SK-N-DZ (cell line): ENCODE data around the gene UBTD1.
"Not testable (repeated sequence)": the region's sequence is repeated elsewhere in the genome, so short reads cannot be mapped to it uniquely, and the experiment has no call there.

Experiments
- DNase-seq: peaks from one replicate; pipeline ENCODE4 v3.0.0-alpha.2; 2015; ENCODE audit warnings: low spot score

The UBTD1 gene

GRCh38 chr10:97514344-97514743 is 15.6 kb downstream of the UBTD1 start:
- no peak for DNase-seq

DNA sequence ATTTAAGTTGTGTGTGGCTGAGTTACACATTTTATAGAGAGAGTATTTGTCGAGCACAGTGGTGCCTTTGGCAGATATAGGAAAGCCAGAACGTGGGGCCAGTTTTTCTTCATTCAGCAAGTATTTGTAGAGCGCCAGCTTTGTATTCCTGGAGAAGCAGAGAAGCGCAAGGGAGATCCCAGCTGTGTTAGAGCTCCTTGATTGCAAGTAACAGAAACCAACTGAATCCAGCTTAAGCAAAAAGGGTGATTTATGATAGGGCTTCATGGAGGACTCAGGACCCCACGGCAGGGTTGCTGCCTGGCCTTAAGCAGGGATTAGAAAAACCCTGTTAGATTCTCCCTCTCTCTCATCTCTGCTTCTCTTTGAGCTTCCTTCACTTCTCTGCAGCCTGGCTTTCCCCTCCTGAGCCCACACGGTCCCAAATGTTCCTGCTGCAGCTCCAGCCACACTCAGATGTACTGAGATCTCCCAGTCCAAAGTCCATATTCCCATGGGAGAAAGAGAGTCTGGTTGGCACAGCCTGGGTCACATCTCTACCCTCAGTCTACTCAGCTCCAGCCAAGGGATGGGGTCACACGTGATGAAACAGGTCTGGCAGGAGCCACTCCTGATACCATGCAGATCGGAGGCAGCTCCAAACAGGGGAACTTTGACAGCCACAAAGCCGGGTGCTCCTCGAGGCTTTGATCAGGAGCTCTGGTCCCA is 16.7 kb downstream of the UBTD1 start:
- DNase-seq: no peak

GRCh38 chr10:97517096-97517750 is 18.5 kb downstream of the UBTD1 start:
- DNase-seq: no peak

- no peak for DNase-seq
Measured at GRCh38 chr10:97517778-97518300, 19.1 kb downstream of the UBTD1 start.

DNA sequence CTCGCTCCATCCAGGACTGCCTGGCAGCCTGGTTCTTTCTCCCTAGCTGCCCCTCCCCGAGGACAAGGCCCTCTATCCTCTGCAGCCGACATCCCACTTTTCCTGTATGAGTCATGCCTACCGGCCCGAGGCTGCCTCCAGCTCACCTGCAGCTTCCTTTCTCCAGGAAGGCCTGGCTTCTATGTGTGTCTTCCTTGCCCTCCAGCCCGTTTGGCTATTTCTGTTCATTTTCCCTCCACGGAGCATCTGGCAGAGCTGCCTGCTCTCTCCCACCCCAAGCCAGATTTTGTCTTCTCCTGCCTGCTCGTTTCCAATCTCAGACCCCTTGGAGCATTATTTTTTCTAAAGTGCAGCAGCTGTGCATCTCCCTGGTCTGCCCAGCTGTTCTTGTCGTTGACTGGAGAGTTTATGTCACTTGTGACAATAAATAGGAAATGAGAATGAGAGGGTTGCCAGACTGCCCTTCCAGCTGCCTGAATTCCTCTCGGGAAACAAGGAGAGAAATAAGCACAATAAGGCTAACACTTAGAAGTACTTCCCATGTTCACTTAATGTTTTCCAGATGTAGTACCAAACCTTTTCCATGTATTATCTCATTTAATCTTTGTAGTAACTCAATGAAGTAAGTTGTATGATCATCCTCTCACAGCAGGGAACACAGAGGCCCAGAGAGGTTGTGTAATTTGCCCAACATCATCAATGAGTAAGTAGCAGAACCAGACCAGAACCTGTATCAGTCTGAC is 19.7 kb downstream of the UBTD1 start:
- DNase-seq: no peak

DNA sequence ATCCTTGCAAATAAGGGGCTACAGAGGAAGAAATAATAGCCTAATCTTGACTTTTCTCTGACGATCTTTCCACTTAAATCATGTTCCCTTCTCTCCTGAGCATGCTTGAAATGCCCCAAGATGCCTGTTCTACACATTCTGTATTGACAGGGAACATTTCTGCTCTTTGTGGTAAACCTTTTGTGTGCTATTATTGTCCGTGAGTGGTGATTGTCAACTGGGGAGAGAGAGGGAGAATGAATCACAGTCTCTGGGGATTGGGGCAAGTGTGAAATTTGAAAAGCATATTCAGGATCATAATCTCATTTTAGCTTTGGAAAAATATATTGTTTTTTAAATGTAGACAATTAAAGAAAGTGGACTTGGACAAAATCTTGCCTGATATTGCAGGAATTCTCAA is 20.6 kb downstream of the UBTD1 start:
- no peak for DNase-seq

DNA sequence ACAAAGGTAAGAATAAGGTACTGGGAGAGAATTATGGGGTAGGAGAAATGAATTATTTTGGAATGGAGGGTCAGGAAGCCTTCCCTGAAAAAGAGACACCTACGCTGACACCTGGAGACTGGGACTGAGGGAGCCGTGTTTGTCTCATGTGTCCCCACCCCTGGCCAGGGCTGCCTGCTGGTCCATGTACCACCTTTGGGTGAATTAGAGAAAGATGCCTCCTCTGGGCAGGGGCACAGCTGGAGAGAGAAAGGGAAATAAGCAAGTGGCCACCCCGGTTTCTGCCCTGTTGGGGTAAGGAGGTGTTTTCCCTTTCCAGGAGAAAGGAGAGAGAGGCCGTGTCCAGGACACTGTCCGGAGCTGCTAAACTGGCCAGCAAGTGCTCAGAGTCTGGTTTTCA is 21.8 kb downstream of the UBTD1 start:
- no peak for DNase-seq

GRCh38 chr10:97520978-97521761 is 22.4 kb downstream of the UBTD1 start:
- DNase-seq: no peak

DNA sequence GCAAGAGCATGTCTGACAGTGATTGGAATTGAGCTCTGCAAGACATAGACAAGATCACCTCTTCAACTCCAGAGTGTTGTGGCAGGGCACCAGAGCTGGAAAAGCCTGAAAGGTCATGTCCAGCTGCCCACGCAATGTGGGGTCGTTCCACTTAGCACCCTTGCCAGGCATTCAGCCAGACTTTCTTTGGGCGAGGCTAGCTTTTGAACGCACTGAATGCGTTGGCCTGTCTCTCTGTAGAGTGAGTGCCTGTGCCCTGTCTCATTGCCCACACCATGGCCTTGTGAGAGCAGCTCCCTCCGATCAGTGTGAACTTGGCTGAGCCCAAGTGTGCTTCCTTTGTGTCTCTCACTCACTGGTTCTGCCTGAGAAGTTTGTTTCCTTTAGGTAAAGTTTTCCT is 23.3 kb downstream of the UBTD1 start:
- no peak for DNase-seq

DNA sequence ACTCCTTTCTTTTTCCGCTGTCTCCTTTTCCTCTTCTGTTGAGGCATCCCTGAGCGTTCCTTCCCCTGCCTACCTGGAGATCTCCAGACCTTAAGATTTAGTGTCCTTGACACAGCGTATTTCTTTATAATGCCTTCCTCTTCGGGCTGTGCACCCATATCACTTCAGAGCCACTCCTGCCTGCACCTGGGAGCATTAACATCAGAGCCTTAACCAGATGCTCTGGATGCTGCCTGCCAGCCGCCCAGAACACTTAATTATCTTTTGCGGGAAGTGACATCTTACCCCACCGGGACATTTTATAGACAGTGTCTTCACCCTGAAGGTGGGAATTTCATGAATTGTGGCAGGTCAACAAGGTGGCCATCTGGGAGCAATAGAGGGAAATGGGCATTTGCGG is 24.2 kb downstream of the UBTD1 start:
- peak; percentile 52 for DNase-seq

- no peak for DNase-seq
Measured at GRCh38 chr10:97525086-97525485, 26.4 kb downstream of the UBTD1 start.

DNA sequence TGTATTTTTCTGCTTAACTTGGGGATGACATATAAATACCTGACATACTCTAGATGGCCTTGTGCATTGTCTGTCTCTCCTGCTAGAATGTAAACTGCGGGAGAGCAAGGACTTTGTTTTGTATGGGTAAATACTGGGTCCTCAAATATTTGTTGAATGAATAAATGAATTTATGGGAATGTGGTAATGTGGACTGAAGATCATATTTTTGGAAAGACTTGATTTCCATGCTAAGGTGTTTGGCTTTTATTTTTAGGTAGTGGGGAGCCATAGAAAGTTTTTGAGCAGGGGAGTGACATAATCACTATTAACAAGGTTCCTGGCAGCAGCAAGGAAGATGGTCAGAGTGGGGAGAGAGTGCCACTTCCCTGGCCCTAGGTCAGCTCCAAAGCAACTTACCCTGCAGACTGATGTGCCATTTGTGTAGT is 27.0 kb downstream of the UBTD1 start:
- no peak for DNase-seq

- not testable (repeated sequence) for DNase-seq
Measured at GRCh38 chr10:97528876-97529275, 30.2 kb downstream of the UBTD1 start.

DNA sequence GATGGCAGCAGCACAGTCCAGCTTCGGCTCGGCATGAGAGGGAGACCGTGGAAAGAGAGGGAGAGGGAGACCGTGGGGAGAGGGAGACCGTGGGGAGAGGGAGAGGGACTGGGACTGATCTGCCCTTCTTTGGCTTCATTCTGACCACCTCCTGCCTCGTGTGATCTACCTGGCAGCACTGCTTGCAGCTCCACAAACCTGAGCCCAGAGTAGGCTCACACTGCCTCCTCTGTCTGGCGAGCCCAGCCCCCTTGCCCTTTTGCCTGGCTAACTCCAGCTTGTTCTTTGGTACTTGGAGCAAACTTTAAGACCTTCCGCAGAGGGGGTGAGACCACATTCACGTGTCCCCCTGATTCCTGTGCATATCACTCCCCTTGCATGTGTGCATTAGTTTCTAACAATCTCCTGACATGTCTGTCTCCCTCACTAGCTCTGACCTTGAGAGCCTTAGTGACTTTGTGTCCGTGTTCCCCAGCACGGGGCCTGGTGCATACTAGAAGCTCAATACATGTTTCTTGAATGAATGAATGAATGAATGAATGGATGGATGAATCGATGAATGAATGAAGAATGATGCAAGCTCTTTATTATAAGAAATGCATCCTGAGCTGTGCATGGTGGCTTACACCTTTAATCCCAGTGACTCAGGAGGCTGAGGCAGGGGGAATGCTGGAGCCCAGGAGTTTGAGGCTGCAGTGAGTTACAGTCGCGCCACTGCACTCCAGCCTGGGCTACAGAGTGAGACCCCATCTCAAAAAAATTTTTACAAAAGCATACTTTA is 31.2 kb downstream of the UBTD1 start:
- no peak for DNase-seq

DNA sequence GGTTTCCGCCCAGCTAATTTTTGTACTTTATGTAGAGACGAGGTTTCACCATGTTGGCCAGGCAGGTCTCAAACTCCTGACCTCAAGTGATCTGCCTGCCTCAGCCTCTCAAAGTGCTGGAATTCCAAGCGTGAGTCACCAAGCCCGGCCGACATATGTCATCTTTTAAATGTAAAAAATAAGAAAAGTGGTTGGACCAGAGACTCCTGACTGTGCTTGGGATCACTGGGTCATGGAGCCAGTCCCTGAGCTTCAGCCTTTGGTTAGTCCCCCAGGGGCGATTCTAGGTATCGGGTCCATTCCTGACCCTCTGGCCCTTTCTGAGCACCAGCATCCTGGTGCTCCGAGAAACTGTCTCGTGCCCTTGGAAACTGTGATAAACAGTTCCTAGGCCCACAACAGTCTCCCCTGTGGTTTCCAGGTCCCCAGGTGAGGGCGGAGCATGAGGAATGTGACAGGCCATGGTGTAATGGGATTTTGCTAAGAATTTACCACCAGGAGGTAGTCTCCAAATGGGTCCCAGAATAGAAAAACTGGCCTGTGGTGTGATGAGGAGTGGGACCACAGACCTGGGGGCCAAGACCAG is 32.8 kb downstream of the UBTD1 start:
- DNase-seq: no peak

DNA sequence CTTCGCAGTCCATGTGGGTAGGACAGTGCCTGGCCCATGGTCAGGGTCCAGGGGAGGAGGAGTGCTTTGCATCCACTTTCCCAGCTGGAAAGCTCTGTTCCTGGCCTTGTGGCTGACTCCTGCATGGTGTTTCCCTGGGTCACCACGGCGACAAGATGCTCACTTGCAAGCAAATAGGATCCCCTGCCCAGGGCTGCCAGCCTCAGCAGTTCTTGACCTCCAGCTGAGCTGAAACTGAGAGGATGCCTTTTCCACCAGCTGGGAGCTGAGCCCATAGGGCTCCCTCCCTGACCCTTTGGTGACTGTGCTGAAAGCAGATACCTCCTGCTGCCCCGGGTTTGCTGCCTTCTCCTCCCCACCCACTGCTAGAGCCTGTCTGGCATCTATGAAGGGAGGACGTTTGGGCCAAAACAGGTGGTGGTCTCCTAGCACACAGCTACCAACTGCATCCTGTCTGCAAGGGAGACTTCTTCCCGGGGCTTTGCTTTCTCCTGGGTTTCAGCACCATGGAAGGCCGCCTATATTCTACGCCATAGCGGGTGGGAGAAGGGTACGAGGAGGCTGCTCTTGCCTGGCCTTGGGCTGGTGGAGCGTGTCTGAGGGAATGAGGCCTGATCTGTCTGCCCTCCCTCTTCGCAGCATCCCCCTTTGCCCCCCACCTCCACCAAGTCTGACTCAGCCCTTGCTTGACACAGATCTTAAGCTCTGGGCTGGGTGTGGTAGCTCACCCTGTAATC is 34.4 kb downstream of the UBTD1 start:
- no peak for DNase-seq

DNA sequence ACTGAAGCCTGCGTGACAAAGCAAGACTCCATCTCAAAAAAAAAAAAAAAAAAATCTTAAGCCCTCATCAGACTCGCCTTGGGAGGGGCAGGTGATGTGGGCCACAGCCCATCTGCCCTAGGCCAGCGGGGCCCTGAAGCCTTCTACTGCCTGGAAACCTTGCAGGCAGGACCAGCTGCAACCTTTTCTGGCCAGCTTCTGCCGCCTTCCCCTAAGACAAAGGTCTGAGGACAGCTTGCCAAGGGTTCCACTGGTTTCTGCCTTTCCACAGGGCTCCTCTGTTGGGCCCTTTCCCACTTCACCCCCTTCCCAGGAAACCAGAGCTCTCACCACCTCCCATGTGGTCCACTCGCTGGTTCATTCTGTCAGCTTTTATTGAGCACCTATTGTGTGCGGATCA is 35.2 kb downstream of the UBTD1 start:
- no peak for DNase-seq

DNA sequence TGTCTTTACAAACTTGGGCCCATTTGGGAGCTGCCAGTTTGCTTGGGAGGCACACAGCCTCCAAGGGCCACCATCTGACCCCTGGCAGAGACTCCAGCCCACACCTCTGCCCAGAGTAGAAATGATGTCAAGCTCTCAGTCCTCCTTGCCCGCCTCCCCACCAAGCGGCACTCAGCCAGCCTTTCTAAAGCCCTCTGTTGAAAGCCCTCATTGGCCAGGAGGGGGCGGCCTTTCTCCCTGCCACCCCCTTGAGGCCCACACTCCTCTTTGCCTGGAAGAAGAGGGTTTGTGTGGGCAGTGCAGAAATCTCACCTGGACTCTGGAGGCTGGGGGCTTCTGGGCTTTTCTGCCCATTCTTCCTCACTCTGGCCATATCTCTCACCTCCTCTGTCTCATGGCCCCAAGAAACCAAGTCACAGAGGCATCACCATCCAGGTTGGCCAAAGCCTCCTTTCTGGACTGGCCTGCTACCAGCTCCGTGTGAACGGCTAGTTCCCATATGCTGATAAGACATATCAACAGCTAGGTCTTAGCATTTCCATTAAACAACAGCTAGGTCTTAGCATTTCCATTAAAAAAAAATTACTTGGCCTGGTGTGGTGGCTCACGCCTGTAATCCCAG is 36.1 kb downstream of the UBTD1 start:
- no peak for DNase-seq

DNA sequence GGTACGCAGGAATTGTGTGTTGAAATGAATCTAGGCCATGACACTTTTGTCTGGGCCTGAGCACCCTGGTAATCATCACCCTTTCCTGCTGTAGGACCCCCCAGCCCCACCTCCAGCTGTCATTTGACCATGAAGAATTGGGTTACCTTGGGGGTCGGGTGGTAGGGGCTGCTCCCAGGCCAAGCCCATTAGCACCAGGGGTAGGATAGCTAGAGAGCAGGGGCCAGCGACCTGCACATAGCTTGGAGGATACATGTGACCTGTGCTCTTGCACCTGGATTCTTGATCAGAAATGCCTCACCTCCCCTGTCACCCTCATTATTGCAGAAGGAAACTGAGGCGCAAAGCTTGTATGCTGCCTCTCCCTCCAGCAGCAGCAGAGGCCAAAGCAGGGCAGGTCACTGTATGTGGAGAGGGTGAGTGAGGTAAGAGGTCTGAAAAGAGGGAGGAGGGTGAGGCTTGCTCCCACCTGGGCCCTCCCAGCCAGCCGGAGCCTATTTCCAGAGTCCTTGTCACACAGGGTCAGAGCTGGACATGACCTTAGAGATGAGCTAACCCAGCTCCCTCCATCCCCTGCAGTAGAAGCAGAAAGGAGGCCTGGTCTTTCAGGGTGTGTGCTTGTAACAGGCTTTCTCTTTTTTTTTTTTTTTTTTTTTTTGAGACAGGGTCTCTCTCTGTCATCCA is 38.6 kb downstream of the UBTD1 start:
- DNase-seq: no peak
